Right lobe of liver (tissue), 4 donors: ENCODE results near the gene KCTD14.

Source experiments
- POLR2A ChIP-seq: fragments of 450-650 bp; IDR thresholded peaks from one replicate; pipeline ENCODE4 v1.6.1; 2017; ENCODE audit warnings: antibody characterized with exemption, mild to moderate bottlenecking
- TF ChIP-seq, protein P1 (sequence below), 4 donors: fragments of 200-600 bp in 3 of 4; fragments of 450-650 bp in 1 of 4; IDR thresholded peaks; one replicate each; pipeline versions ENCODE4 v1.5.1 to v1.8.0; 2016 to 2022; ENCODE audit warnings: antibody characterized with exemption in 4 of 4, mild to moderate bottlenecking in 2 of 4
- donor health status: DM: no; HTN: no; CAD: no.
- donor health status: DM: no; HTN: no; CAD: no.
- donor health status: DM: no; HTN: yes; CAD: no.

DNA sequence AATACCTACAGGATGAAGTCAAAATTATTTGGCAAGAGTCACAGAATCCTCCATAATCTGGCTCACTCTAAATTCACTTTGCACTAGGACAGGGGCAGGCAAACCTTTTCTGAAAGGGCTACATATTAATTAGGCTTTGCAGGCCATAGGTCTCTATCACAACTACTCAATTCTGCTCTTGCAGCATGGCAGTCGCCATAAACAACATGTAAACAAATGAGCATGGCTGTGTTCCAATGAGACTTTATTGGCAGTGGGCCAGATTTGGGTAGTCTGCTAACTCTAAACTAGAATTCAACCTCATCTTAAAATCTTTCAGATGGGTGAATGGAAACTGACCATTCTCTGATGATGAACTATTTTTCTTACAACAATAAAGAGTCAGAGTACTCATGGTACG lies 46.4 kb upstream of the KCTD14 start:
- TF ChIP-seq POLR2A = no peak
- TF ChIP-seq, protein P1, sequence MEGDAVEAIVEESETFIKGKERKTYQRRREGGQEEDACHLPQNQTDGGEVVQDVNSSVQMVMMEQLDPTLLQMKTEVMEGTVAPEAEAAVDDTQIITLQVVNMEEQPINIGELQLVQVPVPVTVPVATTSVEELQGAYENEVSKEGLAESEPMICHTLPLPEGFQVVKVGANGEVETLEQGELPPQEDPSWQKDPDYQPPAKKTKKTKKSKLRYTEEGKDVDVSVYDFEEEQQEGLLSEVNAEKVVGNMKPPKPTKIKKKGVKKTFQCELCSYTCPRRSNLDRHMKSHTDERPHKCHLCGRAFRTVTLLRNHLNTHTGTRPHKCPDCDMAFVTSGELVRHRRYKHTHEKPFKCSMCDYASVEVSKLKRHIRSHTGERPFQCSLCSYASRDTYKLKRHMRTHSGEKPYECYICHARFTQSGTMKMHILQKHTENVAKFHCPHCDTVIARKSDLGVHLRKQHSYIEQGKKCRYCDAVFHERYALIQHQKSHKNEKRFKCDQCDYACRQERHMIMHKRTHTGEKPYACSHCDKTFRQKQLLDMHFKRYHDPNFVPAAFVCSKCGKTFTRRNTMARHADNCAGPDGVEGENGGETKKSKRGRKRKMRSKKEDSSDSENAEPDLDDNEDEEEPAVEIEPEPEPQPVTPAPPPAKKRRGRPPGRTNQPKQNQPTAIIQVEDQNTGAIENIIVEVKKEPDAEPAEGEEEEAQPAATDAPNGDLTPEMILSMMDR (IDR thresholded peaks at IDR 0.05) = no peak
